PC-3 (cell line): ENCODE results near the gene LHFPL6. TPM values are rescaled to one million over a fixed set of nuclear protein-coding genes. Genes with fewer than 3 reads are reported as not detected.

Experiments
- ATAC-seq: fragments of 200-7000 bp; cut with Tn5 transposase; 2 replicates; pipeline ENCODE4 v1.9.1; 2020; ENCODE audit warnings: mild to moderate bottlenecking, moderate library complexity
- BruUV-seq: library from RNA; stranded (reverse); fragments of 400-500 nt; replicated peaks from 2 replicates; lab custom pipeline; 2021; lab: Mats Ljungman, UMichigan
- CTCF ChIA-PET: fragments of 300-600 bp; sonication (Branson Sonifier 250); formaldehyde crosslinking; loops from one replicate; lab custom pipeline; 2022; ENCODE audit warnings: antibody characterized with exemption; lab: Charles Lee
- POLR2A ChIA-PET: fragments of 300-600 bp; sonication (Branson Sonifier 250); formaldehyde crosslinking; loops from one replicate; lab custom pipeline; 2022; ENCODE audit warnings: antibody characterized with exemption; ENCODE audit not compliant: unreplicated experiment; lab: Charles Lee
- DNase-seq: peaks from one replicate; pipeline ENCODE4 v3.0.0-alpha.2; 2015
- H2AFZ ChIP-seq: fragments of 300-600 bp; sonication (generic); 2 replicates; pipeline ENCODE4 v1.6.0; 2016; ENCODE audit warnings: antibody characterized with exemption, low read length
- H3F3A ChIP-seq: fragments of 300-600 bp; sonication (generic); one replicate; pipeline ENCODE4 v1.6.0; 2017; ENCODE audit warnings: antibody characterized with exemption, low read length, control low read depth, mild to moderate bottlenecking; ENCODE audit not compliant: unreplicated experiment
- H3K27ac ChIP-seq: fragments of 300-600 bp; sonication (generic); 2 replicates; pipeline ENCODE4 v1.5.1; 2016; ENCODE audit warnings: mild to moderate bottlenecking, low read length
- H3K27me3 ChIP-seq: fragments of 300-600 bp; sonication (generic); 2 replicates; pipeline ENCODE4 v1.6.1; 2016; ENCODE audit warnings: low read length, mixed read lengths
- H3K36me3 ChIP-seq: fragments of 300-600 bp; sonication (generic); 2 replicates; pipeline ENCODE4 v1.6.1; 2016; ENCODE audit warnings: low read depth, mixed run types, low read length, mixed read lengths
- H3K4me1 ChIP-seq: fragments of 300-600 bp; sonication (generic); 2 replicates; pipeline ENCODE4 v1.5.1; 2016; ENCODE audit warnings: low read length; ENCODE audit not compliant: insufficient read depth
- H3K4me2 ChIP-seq: fragments of 300-600 bp; sonication (generic); 2 replicates; pipeline ENCODE4 v1.6.0; 2016; ENCODE audit warnings: low read length
- H3K4me3 ChIP-seq: fragments of 300-600 bp; sonication (generic); 2 replicates; pipeline ENCODE4 v1.5.1; 2016; ENCODE audit warnings: mild to moderate bottlenecking, low read length, mixed read lengths
- H3K79me2 ChIP-seq: fragments of 300-600 bp; sonication (generic); 2 replicates; pipeline ENCODE4 v1.6.1; 2017; ENCODE audit warnings: low read length, mixed read lengths
- H3K9ac ChIP-seq: fragments of 300-600 bp; sonication (generic); 2 replicates; pipeline ENCODE4 v1.6.0; 2016; ENCODE audit warnings: mild to moderate bottlenecking, low read length
- H3K9me2 ChIP-seq: fragments of 300-600 bp; sonication (generic); replicated peaks from 2 replicates; pipeline ENCODE4 v1.6.1; 2016; ENCODE audit warnings: mixed run types, low read length, mixed read lengths
- H3K9me3 ChIP-seq: fragments of 300-600 bp; sonication (generic); 2 replicates; pipeline ENCODE4 v1.6.1; 2016; ENCODE audit warnings: low read length, mixed read lengths
- H4K20me1 ChIP-seq: fragments of 300-600 bp; sonication (generic); 2 replicates; pipeline ENCODE4 v1.6.1; 2016; ENCODE audit warnings: low read length, mixed read lengths
- EZH2 ChIP-seq: fragments of 300-600 bp; sonication (generic); IDR thresholded peaks from one replicate; pipeline ENCODE4 v1.6.1; 2017; ENCODE audit warnings: antibody characterized with exemption, mild to moderate bottlenecking, low read length; ENCODE audit not compliant: unreplicated experiment
- EZH2phosphoT487 ChIP-seq: fragments of 300-600 bp; sonication (generic); IDR thresholded peaks from 2 replicates; pipeline ENCODE4 v1.6.1; 2018; ENCODE audit warnings: mild to moderate bottlenecking, antibody characterized with exemption, low read length, borderline replicate concordance
- intact Hi-C: fragments of 100-400 bp; cut with micrococcal nuclease; formaldehyde crosslinking; loops from 2 replicates; pipeline ENCODE4 v1.9.0; 2023
- total RNA-seq: library from RNA; depleted of rRNA; stranded (reverse); fragments of >200 nt; gene quantifications from 2 replicates; pipeline ENCODE4 v1.2.3, GENCODE V29; 2014
- TF ChIP-seq, protein P1 (sequence below): fragments of 300-600 bp; sonication (generic); conservative IDR thresholded peaks from 2 replicates; pipeline ENCODE4 v1.5.1; 2017; ENCODE audit warnings: antibody characterized with exemption, low read depth, mild to moderate bottlenecking, low read length

LHFPL6 gene
- total RNA-seq, 1 experiment from 2014 or later, result 7.8 TPM

DNA sequence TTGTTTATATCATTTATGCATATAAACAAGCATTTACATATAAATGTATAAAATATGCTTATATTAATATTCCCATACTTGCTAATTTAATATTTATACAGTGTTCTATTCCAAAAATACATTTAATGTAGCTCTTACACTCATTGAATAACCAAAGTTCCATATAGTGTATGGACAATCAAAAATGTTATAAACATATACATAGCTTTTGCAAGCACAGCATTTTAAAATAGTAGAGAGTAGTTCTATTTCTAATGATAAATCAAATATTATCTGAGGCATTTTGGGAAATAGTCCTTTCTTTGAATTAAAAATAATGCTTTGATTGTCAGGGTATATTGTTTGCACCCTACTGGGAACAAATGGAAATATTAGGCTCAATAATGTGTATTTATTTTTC, 30.0 kb upstream of the LHFPL6 start:
- no peak for DNase-seq
- Histone ChIP-seq H3K9ac (no peak overlapping the region), H3K4me3 (no peak overlapping the region), H3K9me2 (no peaks in the 10 kb centered on the region), H2AFZ (no peak overlapping the region), H3K79me2 (no peaks in the 10 kb centered on the region), H3K9me3 (no peaks in the 10 kb centered on the region), H3K27me3 (peaks cover 6% of the 10 kb centered on the region), H3K36me3 (no peaks in the 10 kb centered on the region), H4K20me1 (no peaks in the 10 kb centered on the region), H3K4me2 (no peak overlapping the region), H3K27ac (no peak overlapping the region), H3F3A (no peaks in the 10 kb centered on the region), H3K4me1 (no peaks in the 10 kb centered on the region)
- ATAC-seq, result no peak
- no TSS peak for BruUV-seq
- ChIA-PET CTCF (no interaction called here), POLR2A (no interaction called here)
- TF ChIP-seq EZH2phosphoT487 (no peak), EZH2 (no peak)
- TF ChIP-seq, protein P1, sequence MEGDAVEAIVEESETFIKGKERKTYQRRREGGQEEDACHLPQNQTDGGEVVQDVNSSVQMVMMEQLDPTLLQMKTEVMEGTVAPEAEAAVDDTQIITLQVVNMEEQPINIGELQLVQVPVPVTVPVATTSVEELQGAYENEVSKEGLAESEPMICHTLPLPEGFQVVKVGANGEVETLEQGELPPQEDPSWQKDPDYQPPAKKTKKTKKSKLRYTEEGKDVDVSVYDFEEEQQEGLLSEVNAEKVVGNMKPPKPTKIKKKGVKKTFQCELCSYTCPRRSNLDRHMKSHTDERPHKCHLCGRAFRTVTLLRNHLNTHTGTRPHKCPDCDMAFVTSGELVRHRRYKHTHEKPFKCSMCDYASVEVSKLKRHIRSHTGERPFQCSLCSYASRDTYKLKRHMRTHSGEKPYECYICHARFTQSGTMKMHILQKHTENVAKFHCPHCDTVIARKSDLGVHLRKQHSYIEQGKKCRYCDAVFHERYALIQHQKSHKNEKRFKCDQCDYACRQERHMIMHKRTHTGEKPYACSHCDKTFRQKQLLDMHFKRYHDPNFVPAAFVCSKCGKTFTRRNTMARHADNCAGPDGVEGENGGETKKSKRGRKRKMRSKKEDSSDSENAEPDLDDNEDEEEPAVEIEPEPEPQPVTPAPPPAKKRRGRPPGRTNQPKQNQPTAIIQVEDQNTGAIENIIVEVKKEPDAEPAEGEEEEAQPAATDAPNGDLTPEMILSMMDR, result no peak
- intact Hi-C loops, result no loop called here

DNA sequence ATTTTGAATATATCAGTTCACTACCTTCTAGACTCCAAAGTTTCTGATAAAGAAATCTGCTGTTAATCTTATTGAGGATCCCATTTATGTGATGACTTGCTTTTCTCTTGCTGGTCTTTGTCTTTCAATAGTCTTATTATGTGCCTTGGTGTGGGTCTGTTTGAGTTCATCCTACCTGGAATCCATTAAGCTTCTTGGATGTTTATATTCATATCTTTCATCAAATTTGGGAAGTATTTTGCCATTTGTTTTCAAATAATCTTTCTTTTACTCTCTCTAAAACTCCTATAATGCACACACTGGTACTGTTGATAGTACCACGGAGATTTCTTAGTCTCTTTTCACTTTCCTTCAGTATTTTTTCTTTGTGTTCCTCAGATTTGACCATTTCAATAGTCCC, 28.3 kb upstream of the LHFPL6 start:
- ChIA-PET CTCF (no interaction called here), POLR2A (no interaction called here)
- BruUV-seq, result no TSS peak
- Histone ChIP-seq H3K9me3 (no peaks in the 10 kb centered on the region), H3K4me1 (no peaks in the 10 kb centered on the region), H3F3A (no peaks in the 10 kb centered on the region), H2AFZ (no peak overlapping the region), H3K4me2 (no peak overlapping the region), H3K36me3 (no peaks in the 10 kb centered on the region), H4K20me1 (no peaks in the 10 kb centered on the region), H3K9ac (no peak overlapping the region), H3K27me3 (peaks cover 6% of the 10 kb centered on the region), H3K9me2 (no peaks in the 10 kb centered on the region), H3K27ac (no peak overlapping the region), H3K4me3 (no peak overlapping the region), H3K79me2 (no peaks in the 10 kb centered on the region)
- no peak for TF ChIP-seq EZH2phosphoT487
- TF ChIP-seq, protein P1, result no peak
- no peak for TF ChIP-seq EZH2
- intact Hi-C loops, result no loop called here
- DNase-seq, result no peak
- no peak for ATAC-seq

DNA sequence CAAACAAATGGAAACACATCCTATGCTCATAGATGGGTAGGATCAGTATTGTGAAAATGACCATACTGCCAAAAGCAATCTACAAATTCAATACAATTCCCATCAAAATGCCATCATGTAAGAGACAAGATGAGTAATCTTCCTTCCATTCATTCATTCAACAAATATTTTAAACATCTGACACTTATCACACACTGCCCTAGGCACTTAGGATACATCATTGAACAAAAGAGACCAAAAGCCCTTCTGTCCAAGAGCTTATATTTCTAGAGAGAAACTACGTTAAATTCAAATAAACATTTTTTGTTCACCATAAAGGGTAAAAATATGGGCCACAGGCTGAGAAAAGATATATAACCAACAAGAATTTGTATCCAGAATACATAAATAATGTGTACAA, 20.5 kb upstream of the LHFPL6 start:
- CTCF ChIA-PET, result no interaction called here
- no peak for ATAC-seq
- Histone ChIP-seq H3K36me3 (no peaks in the 10 kb centered on the region), H3K4me3 (no peak overlapping the region), H3K79me2 (no peaks in the 10 kb centered on the region), H3K9ac (no peak overlapping the region), H3K4me1 (no peaks in the 10 kb centered on the region), H3F3A (no peaks in the 10 kb centered on the region), H3K4me2 (no peak overlapping the region), H3K27me3 (no peaks in the 10 kb centered on the region), H3K9me2 (no peaks in the 10 kb centered on the region), H3K9me3 (no peaks in the 10 kb centered on the region), H3K27ac (no peak overlapping the region), H2AFZ (no peak overlapping the region), H4K20me1 (no peaks in the 10 kb centered on the region)
- POLR2A ChIA-PET, result no interaction called here
- intact Hi-C loops, result no loop called here
- no TSS peak for BruUV-seq
- no peak for DNase-seq
- TF ChIP-seq EZH2 (no peak), EZH2phosphoT487 (no peak)
- TF ChIP-seq, protein P1, result no peak
